HG02870 (cell line): ENCODE data around the gene CFAP69.

Experiments used
- ATAC-seq: cut with Tn5 transposase; IDR thresholded peaks from one replicate; pipeline ENCODE4 v1.9.1; 2021; ENCODE audit warnings: mild to moderate bottlenecking, moderate library complexity; ENCODE audit not compliant: unreplicated experiment

Gene CFAP69

DNA sequence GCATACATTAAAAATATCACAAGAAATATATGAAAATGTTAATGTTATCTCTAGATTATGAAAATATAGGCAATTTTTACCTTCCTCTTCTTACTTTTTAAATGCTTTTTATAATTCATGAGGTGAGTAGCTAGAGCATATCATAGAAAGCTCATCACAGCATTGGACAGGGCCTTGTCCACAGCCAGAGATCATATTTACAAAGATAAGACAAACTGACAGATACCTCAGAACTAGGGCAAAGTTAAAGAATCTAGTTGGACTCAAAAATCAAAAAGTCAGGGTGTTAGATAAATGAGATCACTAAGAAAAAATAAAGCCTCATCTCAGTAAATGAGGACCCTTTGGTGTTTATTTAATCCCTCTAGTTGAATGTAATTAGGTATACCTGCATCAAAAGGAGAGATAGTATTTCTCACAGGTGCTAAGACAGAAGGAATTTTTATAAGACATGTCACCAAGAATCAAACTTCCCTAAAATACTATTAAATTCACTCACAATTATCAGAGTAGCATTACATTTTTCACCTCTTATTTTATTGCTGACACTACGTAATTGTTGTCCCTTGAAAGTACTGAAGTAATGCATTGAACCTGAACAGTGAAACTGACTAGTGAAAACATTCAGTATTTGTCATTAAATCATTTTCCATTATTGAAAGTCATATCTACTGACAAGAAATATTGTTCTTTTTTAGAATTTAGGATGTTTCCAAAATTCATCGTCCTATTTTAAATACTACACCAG, 25.6 kb downstream of the CFAP69 start:
- ATAC-seq: no peak

GRCh38 chr7:90271753-90272152, 26.8 kb downstream of the CFAP69 start:
- no peak for ATAC-seq

GRCh38 chr7:90272242-90272641, 27.3 kb downstream of the CFAP69 start:
- ATAC-seq: no peak

- no peak for ATAC-seq
Measured at GRCh38 chr7:90274161-90274560, 29.2 kb downstream of the CFAP69 start.

GRCh38 chr7:90276033-90276728, 31.2 kb downstream of the CFAP69 start:
- no peak for ATAC-seq

DNA sequence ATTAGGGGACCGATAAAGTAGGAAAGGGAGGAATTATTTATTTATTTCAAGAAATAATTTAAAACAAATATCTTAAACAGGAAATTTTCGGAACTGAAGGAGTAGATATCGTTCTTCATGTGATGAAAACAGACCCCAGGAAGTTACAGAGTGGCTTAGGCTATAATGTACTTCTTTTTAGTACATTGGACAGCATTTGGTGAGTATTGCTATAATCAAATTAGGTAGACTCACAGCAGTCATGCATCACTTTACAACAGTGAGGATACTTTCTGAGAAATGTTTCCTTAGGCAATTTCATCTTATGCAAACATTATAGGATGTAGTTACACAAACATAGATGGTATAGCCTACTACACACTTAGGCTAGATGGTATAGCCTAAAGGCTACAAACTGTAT, 43.2 kb downstream of the CFAP69 start:
- ATAC-seq: no peak

- ATAC-seq: no peak
Measured at GRCh38 chr7:90290244-90291113, 45.5 kb downstream of the CFAP69 start.

DNA sequence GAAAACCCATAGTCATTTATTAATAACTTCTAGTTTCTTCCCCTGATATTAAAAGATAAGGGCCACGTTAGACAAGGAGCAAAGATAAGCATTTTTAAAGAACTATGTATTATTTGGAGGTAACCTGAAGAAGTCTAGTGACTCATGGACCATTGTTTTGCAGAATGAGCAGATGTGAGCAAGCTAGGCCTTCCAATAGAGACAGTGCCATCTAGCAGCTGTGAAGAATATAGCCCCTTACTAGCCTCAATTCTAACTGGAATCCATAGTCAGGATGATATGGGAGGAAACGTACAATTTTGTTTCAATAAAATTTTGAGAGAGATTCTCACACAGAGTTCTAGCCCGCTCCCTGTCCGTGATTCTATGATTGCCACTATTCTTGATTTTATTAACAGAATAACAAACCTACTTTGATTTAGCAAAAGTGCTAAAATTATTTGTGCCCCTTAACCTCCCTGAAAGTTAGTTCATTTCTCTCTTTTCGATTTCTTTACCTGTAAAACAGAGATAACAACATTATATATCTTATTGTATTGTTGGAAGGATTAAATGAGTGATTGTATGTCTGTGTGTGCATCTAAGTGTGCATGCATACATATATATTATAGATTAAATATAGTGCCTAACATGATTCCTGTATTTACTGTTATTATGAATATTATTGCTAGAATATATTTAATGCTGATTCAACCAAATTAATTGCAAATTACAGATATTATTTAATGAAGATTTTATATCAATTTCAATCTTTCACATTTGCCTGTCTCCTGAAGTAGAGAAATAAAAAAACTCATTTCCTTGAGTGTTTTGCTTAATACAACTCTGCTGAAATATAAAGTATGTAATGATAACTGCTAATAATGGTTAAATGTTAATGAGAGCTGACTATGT, 53.4 kb downstream of the CFAP69 start:
- ATAC-seq: peak; percentile 85

GRCh38 chr7:90303241-90303640, 58.3 kb downstream of the CFAP69 start:
- no peak for ATAC-seq

- ATAC-seq: no peak
Measured at GRCh38 chr7:90309872-90310271, 64.9 kb downstream of the CFAP69 start.

- no peak for ATAC-seq
Measured at GRCh38 chr7:90311175-90311574, 66.2 kb downstream of the CFAP69 start.

GRCh38 chr7:90312745-90313144, 67.8 kb downstream of the CFAP69 start:
- ATAC-seq: no peak

DNA sequence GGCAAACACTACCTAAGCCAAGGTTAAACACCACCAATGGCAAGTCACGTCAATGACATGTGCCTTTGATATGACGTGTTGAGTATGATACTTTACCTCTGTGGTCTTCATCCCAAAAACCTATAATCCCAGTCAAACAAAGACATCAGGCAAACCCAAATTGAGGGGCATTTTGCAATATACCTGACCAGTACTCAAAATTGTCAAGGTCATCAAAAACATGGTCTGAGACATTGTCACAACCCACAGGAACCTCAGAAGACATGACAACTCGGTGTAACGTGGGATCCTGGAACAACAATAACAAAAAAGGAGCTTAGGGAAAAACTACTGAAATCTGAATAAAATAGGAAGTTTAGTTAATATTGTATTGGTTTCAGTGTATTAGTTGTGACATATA, 68.9 kb downstream of the CFAP69 start:
- no peak for ATAC-seq

DNA sequence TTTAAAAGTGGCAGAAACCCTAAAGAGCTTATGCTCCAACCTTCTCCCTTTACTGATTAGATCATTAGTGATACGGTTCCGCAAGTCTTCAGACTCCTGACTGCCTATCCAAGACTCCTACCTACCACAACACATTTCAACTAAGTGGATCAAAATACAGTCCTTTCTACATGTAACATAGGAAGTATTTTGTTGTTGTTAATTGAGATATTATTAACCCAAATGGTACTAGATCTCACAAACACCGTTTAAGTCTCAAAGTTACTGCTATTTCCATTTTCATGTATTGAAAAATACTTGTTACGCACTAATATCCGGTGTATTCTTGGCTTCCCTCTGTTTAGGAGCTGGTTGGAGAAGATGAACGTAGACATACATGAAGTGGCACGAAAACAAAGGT, 75.0 kb downstream of the CFAP69 start:
- ATAC-seq: no peak

DNA sequence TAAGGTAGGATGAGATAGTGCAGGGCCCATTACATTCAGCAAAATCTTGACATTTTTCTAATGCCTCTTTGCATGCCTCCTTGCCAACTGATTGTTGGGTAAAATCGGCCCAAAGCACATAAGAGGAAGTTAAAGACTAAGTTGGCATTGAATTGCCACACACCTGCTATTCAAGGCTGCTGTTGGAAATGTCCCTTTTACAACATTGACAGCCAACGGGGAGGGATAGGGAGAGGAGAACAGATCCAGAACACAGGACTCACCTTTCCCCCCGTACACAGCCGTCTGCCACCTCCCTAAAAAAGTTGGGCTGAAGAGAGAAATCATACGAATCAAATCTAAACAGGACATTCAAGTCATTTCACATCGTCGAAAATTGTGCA, 75.4 kb downstream of the CFAP69 start:
- ATAC-seq: no peak

- no peak for ATAC-seq
Measured at GRCh38 chr7:90320801-90321494, 76.0 kb downstream of the CFAP69 start, which contains the start of gene FAM237B. Gene FAM237B, minus strand, starts transcription at chr7:90321304. Its CDS starts 1,556 bp downstream, at chr7:90319748.

DNA sequence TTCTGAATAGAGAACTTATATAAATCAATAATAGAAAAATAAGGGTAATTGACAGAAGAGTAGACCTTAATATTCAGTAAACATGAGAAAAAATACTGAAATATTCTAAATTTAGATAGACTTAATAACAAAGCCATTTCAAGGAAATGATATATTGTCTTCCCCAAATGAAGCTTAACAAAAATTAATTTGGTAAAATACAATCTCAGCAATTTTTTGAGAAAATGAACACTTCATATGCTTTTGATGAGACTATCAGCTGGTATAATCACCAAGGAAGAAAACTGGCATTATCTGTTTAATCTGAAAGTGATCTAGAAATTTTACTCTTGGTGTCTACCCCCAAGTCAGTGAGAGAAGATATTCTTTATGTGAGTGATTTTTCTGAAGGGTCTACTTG, 77.9 kb downstream of the CFAP69 start:
- ATAC-seq: no peak

DNA sequence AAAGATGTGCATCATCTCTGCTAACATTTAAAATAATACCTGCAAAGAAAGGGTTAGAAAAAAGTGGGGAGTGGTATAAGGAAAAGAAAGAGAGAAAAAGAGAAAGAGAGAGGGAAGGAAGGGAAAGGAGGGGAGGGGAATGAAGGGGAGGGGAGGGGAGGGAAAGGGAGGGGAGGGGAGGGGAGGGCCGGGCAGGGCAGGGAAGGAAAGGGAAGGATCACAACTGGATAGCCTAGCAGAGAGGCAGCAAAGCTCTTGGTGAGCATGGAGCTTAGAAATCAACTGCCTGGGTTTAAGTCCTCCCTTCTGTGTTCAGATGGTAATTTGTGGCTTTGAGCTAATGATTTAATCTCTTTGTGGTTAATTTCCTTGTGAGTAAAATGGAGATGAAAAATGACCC, 81.5 kb downstream of the CFAP69 start:
- no peak for ATAC-seq

DNA sequence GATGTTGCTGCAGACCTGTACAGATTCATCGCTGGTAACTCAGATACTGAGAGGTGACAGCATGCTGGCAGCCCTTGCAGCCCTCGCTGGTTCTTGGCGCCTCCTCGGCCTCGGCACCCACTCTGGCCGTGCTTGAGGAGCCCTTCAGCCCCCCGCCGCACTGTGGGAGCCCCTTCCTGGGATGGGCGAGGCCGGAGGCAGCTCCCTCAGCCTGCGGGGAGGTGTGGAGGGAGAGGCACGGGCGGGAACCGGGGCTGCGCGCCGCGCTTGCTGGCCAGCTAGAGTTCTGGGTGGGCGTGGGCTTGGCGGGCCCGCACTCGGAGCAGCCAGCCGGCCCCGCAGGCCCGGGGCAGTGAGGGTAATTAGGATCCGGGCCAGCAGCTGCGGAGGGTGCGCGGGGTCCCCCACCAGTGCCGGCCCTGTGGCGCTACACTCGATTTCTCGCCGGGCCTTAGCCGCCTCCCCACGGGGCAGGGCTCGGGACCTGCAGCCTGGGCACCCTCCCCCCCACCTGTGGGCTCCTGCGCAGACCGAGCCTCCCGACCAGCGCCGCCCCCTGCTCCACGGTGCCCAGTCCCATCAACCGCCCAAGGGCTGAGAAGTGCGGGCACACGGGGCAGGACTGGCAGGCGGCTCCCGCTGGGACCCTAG, 89.3 kb downstream of the CFAP69 start:
- ATAC-seq: no peak
